PFSK-1 (cell line): ENCODE measurements around the gene ITGBL1.

Experiments used
- POLR2AphosphoS5 ChIP-seq: IDR thresholded peaks from 2 replicates; pipeline ENCODE4 v1.6.1; 2012; ENCODE audit warnings: low read depth, mild to moderate bottlenecking, control low read depth, low read length, moderate library complexity
- REST ChIP-seq, 2 experiments: IDR thresholded peaks; 2 replicates each; pipeline versions ENCODE4 v1.6.1 to v1.8.0; 2011 to 2012; ENCODE audit warnings: low read depth in 2 of 2, low read length in 2 of 2, control low read depth in 1 of 2, inconsistent platforms in 1 of 2, mild to moderate bottlenecking in 1 of 2, moderate library complexity in 1 of 2; ENCODE audit not compliant: insufficient read depth in 1 of 2

GRCh38 chr13:101618440-101619187 is 166.1 kb downstream of the ITGBL1 start:
- TF ChIP-seq REST (IDR thresholded peaks at IDR 0.05; ENCODE audit: insufficient read depth in 1 of 2, low read depth in 2 of 2, low read length in 2 of 2): no peak
- no peak for TF ChIP-seq POLR2AphosphoS5
